Esophagus muscularis mucosa (tissue), 3 donors: ENCODE data around the gene DAZAP1.

Experiments
- CTCF ChIP-seq, 3 experiments: fragments of 200-600 bp in 2 of 3; fragments of 450-650 bp in 1 of 3; sonication (generic) in 2 of 3; IDR thresholded peaks; one replicate each; pipeline ENCODE4 v1.5.1; 2017 to 2019; ENCODE audit warnings: antibody characterized with exemption in 3 of 3, mild to moderate bottlenecking in 2 of 3, moderate library complexity in 1 of 3
- POLR2A ChIP-seq: fragments of 450-650 bp; IDR thresholded peaks from one replicate; pipeline ENCODE4 v1.6.1; 2017; ENCODE audit warnings: antibody characterized with exemption, moderate library complexity, mild to moderate bottlenecking, low read depth

GRCh38 chr19:1390890-1391423 is 16.4 kb upstream of the DAZAP1 start:
- TF ChIP-seq CTCF (IDR thresholded peaks at IDR 0.05): no peak
- TF ChIP-seq POLR2A: no peak
